Brain pericyte (primary cell): Measurements from ENCODE around the gene PCDHA6.
"Not testable (repeated sequence)": the region's sequence is repeated elsewhere in the genome, so short reads cannot be mapped to it uniquely, and the experiment has no call there.

Source experiments
- DNase-seq: peaks from one replicate; pipeline ENCODE4 v3.0.0-alpha.2; 2012; ENCODE audit warnings: low read depth, low spot score

The PCDHA6 gene

GRCh38 chr5:140821375-140822280, 6.1 kb upstream of the PCDHA6 start, which contains the start of gene PCDHA5:
Gene PCDHA5 (plus strand): TSS chr5:140821613.
- DNase-seq = no peak

GRCh38 chr5:140822281-140822629, 5.5 kb upstream of the PCDHA6 start:
- DNase-seq = no peak

- DNase-seq = not testable (repeated sequence)
Measured at GRCh38 chr5:140822969-140823368, 4.8 kb upstream of the PCDHA6 start.

- no peak for DNase-seq
Measured at GRCh38 chr5:140823475-140823874, 4.3 kb upstream of the PCDHA6 start.

DNA sequence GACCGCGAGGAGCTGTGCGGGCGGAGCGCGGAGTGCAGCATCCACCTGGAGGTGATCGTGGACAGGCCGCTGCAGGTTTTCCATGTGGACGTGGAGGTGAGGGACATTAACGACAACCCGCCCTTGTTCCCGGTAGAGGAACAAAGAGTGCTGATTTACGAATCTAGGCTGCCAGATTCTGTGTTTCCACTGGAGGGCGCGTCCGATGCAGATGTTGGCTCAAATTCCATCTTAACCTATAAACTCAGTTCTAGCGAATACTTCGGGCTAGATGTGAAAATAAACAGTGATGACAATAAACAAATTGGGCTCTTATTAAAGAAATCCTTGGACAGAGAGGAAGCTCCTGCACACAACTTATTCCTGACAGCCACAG, 590 bp downstream of the PCDHA6 start:
- DNase-seq = no peak

DNA sequence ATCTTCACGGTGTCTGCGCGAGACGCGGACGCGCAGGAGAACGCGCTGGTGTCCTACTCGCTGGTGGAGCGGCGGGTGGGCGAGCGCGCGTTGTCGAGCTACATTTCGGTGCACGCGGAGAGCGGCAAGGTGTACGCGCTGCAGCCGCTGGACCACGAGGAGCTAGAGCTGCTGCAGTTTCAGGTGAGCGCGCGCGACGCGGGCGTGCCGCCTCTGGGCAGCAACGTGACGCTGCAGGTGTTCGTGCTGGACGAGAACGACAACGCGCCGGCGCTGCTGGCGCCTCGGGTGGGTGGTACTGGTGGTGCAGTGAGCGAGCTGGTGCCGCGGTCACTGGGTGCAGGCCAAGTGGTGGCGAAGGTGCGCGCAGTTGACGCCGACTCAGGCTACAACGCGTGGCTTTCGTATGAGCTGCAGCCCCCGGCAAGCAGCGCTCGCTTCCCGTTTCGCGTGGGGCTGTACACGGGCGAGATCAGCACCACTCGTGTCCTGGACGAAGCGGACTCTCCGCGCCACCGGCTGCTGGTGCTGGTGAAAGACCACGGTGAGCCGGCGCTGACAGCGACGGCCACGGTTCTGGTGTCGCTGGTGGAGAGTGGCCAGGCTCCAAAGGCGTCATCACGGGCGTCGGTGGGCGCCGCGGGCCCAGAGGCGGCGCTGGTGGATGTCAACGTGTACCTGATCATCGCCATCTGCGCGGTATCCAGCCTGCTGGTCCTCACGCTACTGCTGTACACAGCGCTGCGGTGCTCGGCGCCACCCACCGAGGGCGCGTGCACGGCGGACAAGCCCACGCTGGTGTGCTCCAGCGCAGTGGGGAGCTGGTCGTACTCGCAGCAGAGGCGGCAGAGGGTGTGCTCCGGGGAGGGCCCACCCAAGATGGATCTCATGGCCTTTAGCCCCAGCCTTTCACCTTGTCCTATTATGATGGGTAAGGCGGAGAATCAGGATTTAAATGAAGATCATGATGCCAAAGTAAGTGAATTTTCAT, 2.0 kb downstream of the PCDHA6 start:
- DNase-seq = not testable (repeated sequence)

DNA sequence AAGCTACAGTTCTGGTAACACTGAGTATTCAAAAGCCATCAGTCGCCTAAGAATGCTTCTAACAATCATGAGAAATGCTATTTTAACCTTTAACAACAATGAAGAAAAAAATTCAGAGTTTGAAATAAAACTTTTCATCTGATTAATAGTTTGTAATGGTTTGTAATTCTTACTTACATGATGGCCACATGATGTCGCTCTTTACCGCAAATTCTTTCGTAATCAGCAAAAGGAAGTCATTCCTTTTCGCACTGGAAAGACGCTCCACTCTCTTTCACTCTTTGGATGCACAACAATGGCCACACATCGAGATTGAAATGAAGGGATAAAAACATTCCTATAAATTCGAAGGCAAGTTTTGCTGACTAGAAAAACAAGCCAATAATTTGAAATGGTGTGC, 6.2 kb downstream of the PCDHA6 start, which contains the start of gene PCDHA7:
Gene PCDHA7 (plus strand): TSS at position 277 of the 400 bp plus-strand sequence. CDS start 115 bp downstream, at position 392.
- DNase-seq = no peak

DNA sequence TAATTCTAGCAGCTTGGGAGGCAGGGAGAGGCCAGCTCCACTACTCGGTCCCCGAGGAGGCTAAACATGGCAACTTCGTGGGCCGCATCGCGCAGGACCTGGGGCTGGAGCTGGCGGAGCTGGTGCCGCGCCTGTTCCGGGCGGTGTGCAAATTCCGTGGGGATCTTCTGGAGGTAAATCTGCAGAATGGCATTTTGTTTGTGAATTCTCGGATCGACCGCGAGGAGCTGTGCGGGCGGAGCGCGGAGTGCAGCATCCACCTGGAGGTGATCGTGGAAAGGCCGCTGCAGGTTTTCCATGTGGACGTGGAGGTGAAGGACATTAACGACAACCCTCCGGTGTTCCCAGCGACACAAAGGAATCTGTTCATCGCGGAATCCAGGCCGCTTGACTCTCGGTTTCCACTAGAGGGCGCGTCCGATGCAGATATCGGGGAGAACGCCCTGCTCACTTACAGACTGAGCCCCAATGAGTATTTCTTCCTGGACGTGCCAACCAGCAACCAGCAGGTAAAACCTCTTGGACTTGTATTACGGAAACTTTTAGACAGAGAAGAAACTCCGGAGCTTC, 6.8 kb downstream of the PCDHA6 start:
- not testable (repeated sequence) for DNase-seq

GRCh38 chr5:140835622-140836510, 8.1 kb downstream of the PCDHA6 start:
- DNase-seq = no peak

DNA sequence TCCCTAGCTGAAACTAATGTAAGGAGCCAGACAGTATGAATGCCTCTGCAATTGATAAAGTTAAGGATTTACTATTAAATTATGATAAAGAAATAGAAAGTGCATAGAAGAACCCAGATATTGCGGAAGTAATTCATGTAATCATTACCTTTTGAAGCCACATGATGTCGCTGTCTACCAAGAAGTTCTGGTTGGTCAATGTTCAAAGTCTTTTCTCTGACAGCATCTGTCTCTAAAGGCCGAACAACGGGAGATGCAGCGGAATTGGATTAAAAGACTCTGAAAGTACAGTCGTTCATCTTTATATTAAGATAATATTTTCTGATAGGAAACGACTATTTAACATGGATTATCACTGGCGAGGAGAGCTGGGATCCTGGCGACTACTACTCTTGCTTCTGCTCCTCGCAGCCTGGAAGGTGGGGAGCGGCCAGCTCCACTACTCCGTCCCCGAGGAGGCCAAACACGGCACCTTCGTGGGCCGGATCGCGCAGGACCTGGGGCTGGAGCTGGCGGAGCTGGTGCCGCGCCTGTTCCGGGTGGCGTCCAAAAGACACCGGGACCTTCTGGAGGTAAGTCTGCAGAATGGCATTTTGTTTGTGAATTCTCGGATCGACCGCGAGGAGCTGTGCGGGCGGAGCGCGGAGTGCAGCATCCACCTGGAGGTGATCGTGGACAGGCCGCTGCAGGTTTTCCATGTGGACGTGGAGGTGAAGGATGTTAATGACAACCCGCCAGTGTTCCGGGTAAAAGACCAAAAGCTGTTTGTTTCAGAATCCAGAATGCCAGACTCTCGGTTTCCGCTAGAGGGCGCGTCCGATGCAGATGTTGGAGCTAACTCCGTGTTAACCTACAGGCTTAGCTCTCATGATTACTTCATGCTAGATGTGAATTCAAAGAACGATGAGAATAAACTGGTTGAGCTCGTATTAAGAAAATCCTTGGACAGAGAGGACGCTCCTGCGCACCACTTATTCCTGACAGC, 13.5 kb downstream of the PCDHA6 start, which contains the start of gene PCDHA8:
Gene PCDHA8 (plus strand): TSS at position 210 of the 985 bp plus-strand sequence. CDS start 135 bp downstream, at position 345.
- DNase-seq = no peak

GRCh38 chr5:140842798-140843733, 15.3 kb downstream of the PCDHA6 start:
- no peak for DNase-seq

DNA sequence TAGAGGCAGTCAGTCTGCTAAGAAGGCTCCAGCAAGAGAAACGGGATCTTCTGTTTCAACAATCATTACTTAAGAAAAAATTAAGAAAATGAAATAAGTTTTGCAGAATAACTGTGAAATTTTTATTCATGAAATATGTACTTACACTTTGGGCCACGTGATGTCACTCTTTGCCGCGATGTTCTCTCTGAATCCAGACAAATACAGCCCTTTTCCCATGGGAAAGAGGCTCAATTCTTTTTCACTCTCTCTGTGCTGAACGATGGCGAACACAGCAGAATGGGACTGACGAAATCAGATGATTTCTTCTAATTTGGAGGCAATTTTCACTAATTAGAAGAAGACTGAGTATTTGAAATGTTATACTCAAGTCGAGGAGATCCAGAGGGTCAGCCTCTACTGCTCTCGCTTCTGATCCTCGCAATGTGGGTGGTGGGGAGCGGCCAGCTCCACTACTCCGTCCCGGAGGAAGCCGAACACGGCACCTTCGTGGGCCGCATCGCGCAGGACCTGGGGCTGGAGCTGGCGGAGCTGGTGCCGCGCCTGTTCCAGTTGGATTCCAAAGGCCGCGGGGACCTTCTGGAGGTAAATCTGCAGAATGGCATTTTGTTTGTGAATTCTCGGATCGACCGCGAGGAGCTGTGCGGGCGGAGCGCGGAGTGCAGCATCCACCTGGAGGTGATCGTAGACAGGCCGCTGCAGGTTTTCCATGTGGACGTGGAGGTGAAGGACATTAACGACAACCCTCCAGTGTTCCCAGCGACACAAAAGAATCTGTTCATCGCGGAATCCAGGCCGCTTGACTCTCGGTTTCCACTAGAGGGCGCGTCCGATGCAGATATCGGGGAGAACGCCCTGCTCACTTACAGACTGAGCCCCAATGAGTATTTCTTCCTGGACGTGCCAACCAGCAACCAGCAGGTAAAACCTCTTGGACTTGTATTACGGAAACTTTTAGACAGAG, 20.7 kb downstream of the PCDHA6 start, which contains the start of gene PCDHA9:
Gene PCDHA9 (plus strand): TSS at position 244 of the 964 bp plus-strand sequence. CDS start 114 bp downstream, at position 358.
- DNase-seq = not testable (repeated sequence)

- not testable (repeated sequence) for DNase-seq
Measured at GRCh38 chr5:140849831-140850634, 22.3 kb downstream of the PCDHA6 start.

- no peak for DNase-seq
Measured at GRCh38 chr5:140855772-140856674, 28.3 kb downstream of the PCDHA6 start, which contains the start of gene PCDHA10. Gene PCDHA10 (plus strand): TSS chr5:140855897. CDS start chr5:140856049, 152 bp downstream.
